SU-DHL-6 (cell line): ENCODE measurements around the gene SKIC8.

Experiments used
- CTCF ChIP-seq: fragments of 200-600 bp; sonication (generic); IDR thresholded peaks from one replicate; pipeline ENCODE4 v1.5.1; 2017; ENCODE audit warnings: antibody characterized with exemption, mild to moderate bottlenecking, low read length, moderate library complexity; ENCODE audit not compliant: insufficient read depth, poor library complexity, severe bottlenecking
- EZH2phosphoT487 ChIP-seq: fragments of 200-600 bp; sonication (generic), shearing (Covaris generic); conservative IDR thresholded peaks from 2 replicates; pipeline ENCODE4 v1.6.1; 2018; ENCODE audit warnings: mild to moderate bottlenecking, antibody characterized with exemption, low read length, moderate library complexity, mixed read lengths

GRCh38 chr15:78290222-78290621, 9.2 kb downstream of the SKIC8 start:
- TF ChIP-seq CTCF (no peak), EZH2phosphoT487 (no peak)
